Keratinocyte (primary cell): ENCODE measurements around the gene PHPT1. TPM values are rescaled to one million over a fixed set of nuclear protein-coding genes. Genes with fewer than 3 reads are reported as not detected.

Experiments used
- DNase-seq: peaks from one replicate; pipeline ENCODE4 v3.0.0-alpha.2; 2011; ENCODE audit warnings: low read depth, missing footprints, low spot score
- FAIRE-seq: peaks from 2 replicates; lab custom pipeline; 2011; peaks lifted over from hg19 to GRCh38; lab: Jason Lieb, UNC
- H2AFZ ChIP-seq: 2 replicates; pipeline ENCODE4 v1.6.0; 2012; ENCODE audit warnings: low read length, control low read depth, inconsistent platforms; ENCODE audit not compliant: control insufficient read depth
- H3K27ac ChIP-seq: 2 replicates; pipeline ENCODE4 v1.5.1; 2011; ENCODE audit warnings: low read length; ENCODE audit not compliant: control insufficient read depth, insufficient read depth
- H3K27me3 ChIP-seq: 3 replicates; pipeline ENCODE4 v1.6.0; 2011; ENCODE audit warnings: low read length; ENCODE audit not compliant: control insufficient read depth, insufficient read depth; ENCODE audit errors: extremely low read depth
- H3K36me3 ChIP-seq, 2 experiments: 2 replicates in 1 of 2; 3 replicates in 1 of 2; pipeline ENCODE4 v1.5.1; 2011; ENCODE audit warnings: low read length in 2 of 2, mild to moderate bottlenecking in 1 of 2; ENCODE audit not compliant: control insufficient read depth in 2 of 2, insufficient read depth in 2 of 2; ENCODE audit errors: extremely low read depth in 1 of 2
- H3K4me1 ChIP-seq: 3 replicates; pipeline ENCODE4 v1.5.1; 2011; ENCODE audit warnings: low read length; ENCODE audit not compliant: control insufficient read depth, insufficient read depth; ENCODE audit errors: extremely low read depth
- H3K4me2 ChIP-seq: 3 replicates; pipeline ENCODE4 v1.6.0; 2011; ENCODE audit warnings: low read depth, low read length; ENCODE audit not compliant: control insufficient read depth, insufficient read depth; ENCODE audit errors: extremely low read depth
- H3K4me3 ChIP-seq, 3 experiments: fragments of 200-600 bp in 1 of 3; sonication (generic) in 1 of 3; 2 replicates in 2 of 3; 3 replicates in 1 of 3; pipeline ENCODE4 v1.5.1; 2011 to 2016; ENCODE audit warnings: low read length in 3 of 3, mild to moderate bottlenecking in 3 of 3, control low read depth in 2 of 3, inconsistent platforms in 1 of 3, low read depth in 1 of 3, mixed read lengths in 1 of 3, mixed run types in 1 of 3, moderate library complexity in 1 of 3; ENCODE audit not compliant: control insufficient read depth in 2 of 3, insufficient read depth in 2 of 3; ENCODE audit errors: extremely low read depth in 1 of 3
- H3K79me2 ChIP-seq: 2 replicates; pipeline ENCODE4 v1.6.0; 2012; ENCODE audit warnings: low read length; ENCODE audit not compliant: control insufficient read depth, insufficient read depth
- H3K9ac ChIP-seq: 3 replicates; pipeline ENCODE4 v1.6.0; 2011; ENCODE audit warnings: low read length; ENCODE audit not compliant: control insufficient read depth, insufficient read depth; ENCODE audit errors: extremely low read depth
- H3K9me1 ChIP-seq: 3 replicates; pipeline ENCODE4 v1.6.0; 2011; ENCODE audit warnings: low read length; ENCODE audit not compliant: control insufficient read depth, insufficient read depth; ENCODE audit errors: extremely low read depth
- H3K9me3 ChIP-seq: 2 replicates; pipeline ENCODE4 v1.5.1; 2012; ENCODE audit warnings: low read depth, low read length; ENCODE audit not compliant: control insufficient read depth
- H4K20me1 ChIP-seq: 3 replicates; pipeline ENCODE4 v1.6.0; 2011; ENCODE audit warnings: low read length; ENCODE audit not compliant: control insufficient read depth, insufficient read depth; ENCODE audit errors: extremely low read depth
- EZH2 ChIP-seq: IDR thresholded peaks from one replicate; pipeline ENCODE4 v1.6.1; 2012; ENCODE audit warnings: inconsistent platforms, mild to moderate bottlenecking, low read length, moderate library complexity
- dilution Hi-C: fragments of 300-500 bp; cut with MboI; formaldehyde crosslinking; loops from one replicate; pipeline ENCODE4 v1.7.0; 2020; ENCODE audit warnings: low sequenced_read_pairs; ENCODE audit not compliant: extremely low pct_ligation_motif_present
- polyA plus RNA-seq, 5 experiments: library from polyadenylated mRNA; depleted of rRNA in 3 of 5; stranded (reverse) in 3 of 5; stranded (forward) in 1 of 5; unstranded in 1 of 5; fragments of >200 nt; gene quantifications; 1 replicate in 1 of 5; 2 replicates in 3 of 5; 3 replicates in 1 of 5; pipeline versions ENCODE4 v1.2.1 to v1.2.3, GENCODE V29; 2011 to 2012; ENCODE audit warnings: missing spikeins in 2 of 5, low read depth in 1 of 5, low replicate concordance in 1 of 5
- TF ChIP-seq, protein P1 (sequence below), 3 experiments: IDR thresholded peaks in 1 of 3; conservative IDR thresholded peaks in 1 of 3; optimal IDR thresholded peaks in 1 of 3; 2 replicates in 2 of 3; 3 replicates in 1 of 3; pipeline versions ENCODE3 to v1.5.1; 2011; ENCODE audit warnings: low read length in 3 of 3, mild to moderate bottlenecking in 3 of 3, moderate library complexity in 2 of 3, control low read depth in 1 of 3, inconsistent platforms in 1 of 3; ENCODE audit not compliant: insufficient read depth in 2 of 3; ENCODE audit errors: extremely low read depth in 1 of 3

The PHPT1 gene
- polyA plus RNA-seq, 1 donor (not counting 4 experiments of a cell fraction or from before 2014, with no cell fraction given) = 68.8 TPM

DNA sequence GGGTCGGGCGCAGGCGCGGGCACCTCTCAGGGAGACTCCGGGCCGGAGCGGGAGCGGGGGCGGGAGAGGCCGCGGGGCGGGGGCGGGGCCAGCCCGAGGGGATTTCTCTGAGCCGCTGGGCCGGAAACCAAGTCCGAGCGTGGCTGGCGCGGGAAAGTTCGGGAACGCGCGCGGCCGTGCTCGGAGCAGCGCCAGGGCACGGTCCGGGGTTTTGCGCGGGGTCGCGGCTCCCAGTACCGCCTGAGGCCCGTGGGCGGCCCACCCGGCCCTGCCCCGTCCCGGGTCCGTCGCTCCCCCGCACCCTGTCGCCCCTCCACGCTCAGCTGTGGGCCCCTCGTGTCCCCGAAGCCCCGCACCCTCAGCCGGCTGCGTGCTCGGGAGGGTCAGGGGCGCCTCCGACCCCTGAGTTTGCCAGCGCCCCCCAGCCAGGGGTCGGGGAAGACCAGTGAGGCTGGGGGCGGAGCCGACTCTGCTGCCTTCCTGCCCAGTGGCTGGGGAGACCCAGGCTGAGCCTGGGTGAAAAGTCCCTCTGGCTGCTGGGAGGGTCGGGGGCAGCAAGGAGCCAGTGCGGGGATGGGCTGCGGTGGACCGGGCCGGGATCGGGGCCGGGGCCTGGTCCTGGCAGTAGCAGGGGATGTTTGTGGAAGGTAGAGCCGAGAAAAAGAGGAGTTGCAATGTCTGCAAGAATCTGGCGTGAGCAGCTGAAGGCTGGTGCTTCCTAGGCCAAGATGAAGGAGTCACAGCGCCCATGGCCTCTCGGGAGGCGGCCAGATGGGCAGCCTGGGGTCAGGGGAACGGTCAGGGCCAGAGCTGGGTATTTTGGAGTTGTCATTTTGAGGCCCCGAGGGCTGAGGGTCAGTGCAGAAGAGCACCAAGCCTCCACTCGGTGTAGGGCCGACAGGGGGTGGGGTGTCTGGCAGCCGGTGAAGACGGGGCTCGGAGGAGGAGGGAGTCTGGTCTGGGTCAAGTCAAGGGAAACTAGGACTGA lies 37.7 kb downstream of the PHPT1 start:
- H3K9me3 ChIP-seq = no peaks in the 10 kb centered on the region
- peak overlapping the region; percentile 74 to 87 (median 86) for H3K4me3 ChIP-seq
- peaks cover 26% of the 10 kb centered on the region for H3K4me1 ChIP-seq
- peak overlapping the region; percentile 86 for H3K9ac ChIP-seq
- FAIRE-seq = no peak
- dilution Hi-C loops = no loop called here
- H3K9me1 ChIP-seq = no peaks in the 10 kb centered on the region
- no peak for DNase-seq
- H3K79me2 ChIP-seq = peaks cover 52% of the 10 kb centered on the region
- peak overlapping the region; percentile 76 for H3K27ac ChIP-seq
- peak overlapping the region; percentile 96 for H3K4me2 ChIP-seq
- H4K20me1 ChIP-seq = no peaks in the 10 kb centered on the region
- no peaks in the 10 kb centered on the region for H3K27me3 ChIP-seq
- peaks cover 4 to 5% of the 10 kb centered on the region in 2 experiments for H3K36me3 ChIP-seq
- TF ChIP-seq EZH2 = no peak
- TF ChIP-seq, protein P1, sequence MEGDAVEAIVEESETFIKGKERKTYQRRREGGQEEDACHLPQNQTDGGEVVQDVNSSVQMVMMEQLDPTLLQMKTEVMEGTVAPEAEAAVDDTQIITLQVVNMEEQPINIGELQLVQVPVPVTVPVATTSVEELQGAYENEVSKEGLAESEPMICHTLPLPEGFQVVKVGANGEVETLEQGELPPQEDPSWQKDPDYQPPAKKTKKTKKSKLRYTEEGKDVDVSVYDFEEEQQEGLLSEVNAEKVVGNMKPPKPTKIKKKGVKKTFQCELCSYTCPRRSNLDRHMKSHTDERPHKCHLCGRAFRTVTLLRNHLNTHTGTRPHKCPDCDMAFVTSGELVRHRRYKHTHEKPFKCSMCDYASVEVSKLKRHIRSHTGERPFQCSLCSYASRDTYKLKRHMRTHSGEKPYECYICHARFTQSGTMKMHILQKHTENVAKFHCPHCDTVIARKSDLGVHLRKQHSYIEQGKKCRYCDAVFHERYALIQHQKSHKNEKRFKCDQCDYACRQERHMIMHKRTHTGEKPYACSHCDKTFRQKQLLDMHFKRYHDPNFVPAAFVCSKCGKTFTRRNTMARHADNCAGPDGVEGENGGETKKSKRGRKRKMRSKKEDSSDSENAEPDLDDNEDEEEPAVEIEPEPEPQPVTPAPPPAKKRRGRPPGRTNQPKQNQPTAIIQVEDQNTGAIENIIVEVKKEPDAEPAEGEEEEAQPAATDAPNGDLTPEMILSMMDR (optimal IDR thresholded peaks at IDR 0.05 in 1 of 3, IDR thresholded peaks at IDR 0.05 in 1 of 3, conservative IDR thresholded peaks at IDR 0.05 in 1 of 3; ENCODE audit: extremely low read depth in 1 of 3, insufficient read depth in 2 of 3, low read length in 3 of 3) = no peak
- H2AFZ ChIP-seq = no peak overlapping the region

DNA sequence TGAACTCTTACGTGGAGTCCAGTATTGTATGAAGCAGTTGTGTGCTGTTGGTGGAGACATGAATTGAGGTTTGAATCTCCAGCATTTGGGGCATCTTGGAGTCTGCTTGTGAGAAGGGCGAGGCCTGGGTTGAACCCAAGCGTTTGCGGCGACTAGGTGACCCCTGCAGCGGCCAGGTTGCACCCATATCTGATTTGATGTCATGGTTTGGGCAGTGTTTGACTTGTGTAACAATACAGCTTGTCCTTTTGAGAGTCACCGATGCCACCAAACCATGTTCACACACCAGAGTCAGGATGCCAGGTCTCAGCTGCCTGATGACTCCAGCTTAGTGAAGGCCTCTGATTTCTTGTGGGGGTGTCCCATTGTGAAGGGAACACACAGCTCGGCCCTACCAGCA lies 39.2 kb downstream of the PHPT1 start:
- no peaks in the 10 kb centered on the region for H4K20me1 ChIP-seq
- no peaks in the 10 kb centered on the region for H3K27me3 ChIP-seq
- H3K9me3 ChIP-seq = no peaks in the 10 kb centered on the region
- H3K9ac ChIP-seq = no peak overlapping the region
- no peaks in the 10 kb centered on the region for H3K9me1 ChIP-seq
- no peak overlapping the region for H3K4me2 ChIP-seq
- H3K4me3 ChIP-seq = no peak overlapping the region
- dilution Hi-C loops = no loop called here
- TF ChIP-seq EZH2 = no peak
- TF ChIP-seq, protein P1 (optimal IDR thresholded peaks at IDR 0.05 in 1 of 3, IDR thresholded peaks at IDR 0.05 in 1 of 3, conservative IDR thresholded peaks at IDR 0.05 in 1 of 3; ENCODE audit: extremely low read depth in 1 of 3, insufficient read depth in 2 of 3, low read length in 3 of 3) = no peak
- H3K79me2 ChIP-seq = peaks cover 64% of the 10 kb centered on the region
- peaks cover 12% of the 10 kb centered on the region for H3K4me1 ChIP-seq
- no peak for FAIRE-seq
- H2AFZ ChIP-seq = no peak overlapping the region
- no peak for DNase-seq
- H3K27ac ChIP-seq = no peak overlapping the region
- peaks cover 7 to 8% of the 10 kb centered on the region in 2 experiments for H3K36me3 ChIP-seq
